ENCODE data around the gene MRPS33. TPM values are rescaled to one million over a fixed set of nuclear protein-coding genes. Genes with fewer than 3 reads are reported as not detected.

The MRPS33 gene
- total RNA-seq, 1 donor from 2014 or later, result 49.6 TPM

DNA sequence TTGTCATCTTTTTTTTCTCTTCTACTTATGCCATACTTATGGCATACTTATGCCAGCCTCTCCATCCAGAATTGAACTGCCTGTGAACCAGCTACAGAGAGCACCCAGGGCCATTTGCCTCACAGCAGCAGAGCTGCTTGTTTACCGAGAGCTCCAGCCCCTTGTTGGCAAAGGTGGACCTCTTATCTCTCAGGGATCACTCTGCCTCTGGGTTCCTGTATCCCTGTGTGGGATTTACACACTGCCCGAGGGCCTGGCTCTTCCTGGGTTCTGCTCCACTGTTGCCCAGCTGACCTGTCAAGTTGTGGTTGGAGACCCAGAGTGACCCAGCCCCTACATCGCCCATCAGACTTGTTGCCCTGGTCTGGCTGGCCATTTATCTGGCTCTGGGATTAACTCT is 22.3 kb downstream of the MRPS33 start:
- Mint-ChIP-seq H3K4me1 (ENCODE audit: low read depth) (peaks cover 25% of the 10 kb centered on the region), H3K4me3 (ENCODE audit: low read depth) (no peak overlapping the region), H3K27ac (no peak overlapping the region), H3K36me3 (ENCODE audit: insufficient read depth) (no peaks in the 10 kb centered on the region), H3K9me3 (ENCODE audit: low read depth) (no peaks in the 10 kb centered on the region), H3K27me3 (no peaks in the 10 kb centered on the region)
- no peak for TF ChIP-seq CTCF (IDR thresholded peaks at IDR 0.05; ENCODE audit: unreplicated experiment)
- DNase-seq (ENCODE audit: low spot score, unreplicated experiment), result no peak

- no peak for DNase-seq (ENCODE audit: low spot score, unreplicated experiment)
- Mint-ChIP-seq H3K9me3 (ENCODE audit: low read depth) (no peaks in the 10 kb centered on the region), H3K27ac (peak overlapping the region; percentile 33), H3K4me3 (ENCODE audit: low read depth) (no peak overlapping the region), H3K4me1 (ENCODE audit: low read depth) (peaks cover 31% of the 10 kb centered on the region), H3K36me3 (ENCODE audit: insufficient read depth) (no peaks in the 10 kb centered on the region), H3K27me3 (no peaks in the 10 kb centered on the region)
- no peak for TF ChIP-seq CTCF (IDR thresholded peaks at IDR 0.05; ENCODE audit: unreplicated experiment)
These were observed 24.4 kb downstream of the MRPS33 start for GRCh38 chr7:140990193-140990962.

GRCh38 chr7:140989068-140989467 is 25.7 kb downstream of the MRPS33 start:
- peaks cover 31% of the 10 kb centered on the region for H3K4me1 Mint-ChIP-seq (ENCODE audit: low read depth)
- TF ChIP-seq CTCF (IDR thresholded peaks at IDR 0.05; ENCODE audit: unreplicated experiment), result no peak
- H3K36me3 Mint-ChIP-seq (ENCODE audit: insufficient read depth), result no peaks in the 10 kb centered on the region
- H3K27ac Mint-ChIP-seq, result peak overlapping the region; percentile 22
- H3K9me3 Mint-ChIP-seq (ENCODE audit: low read depth), result no peaks in the 10 kb centered on the region
- no peaks in the 10 kb centered on the region for H3K27me3 Mint-ChIP-seq
- no peak for DNase-seq (ENCODE audit: low spot score, unreplicated experiment)
- H3K4me3 Mint-ChIP-seq (ENCODE audit: low read depth), result no peak overlapping the region

- H3K9me3 Mint-ChIP-seq (ENCODE audit: low read depth), result no peaks in the 10 kb centered on the region
- H3K27me3 Mint-ChIP-seq, result no peaks in the 10 kb centered on the region
- H3K36me3 Mint-ChIP-seq (ENCODE audit: insufficient read depth), result no peaks in the 10 kb centered on the region
- H3K27ac Mint-ChIP-seq, result no peak overlapping the region
- no peak for DNase-seq (ENCODE audit: low spot score, unreplicated experiment)
- no peak overlapping the region for H3K4me3 Mint-ChIP-seq (ENCODE audit: low read depth)
- peaks cover 16% of the 10 kb centered on the region for H3K4me1 Mint-ChIP-seq (ENCODE audit: low read depth)
- TF ChIP-seq CTCF (IDR thresholded peaks at IDR 0.05; ENCODE audit: unreplicated experiment), result peak; percentile 35
These were observed 30.9 kb downstream of the MRPS33 start for GRCh38 chr7:140983802-140984201.

DNA sequence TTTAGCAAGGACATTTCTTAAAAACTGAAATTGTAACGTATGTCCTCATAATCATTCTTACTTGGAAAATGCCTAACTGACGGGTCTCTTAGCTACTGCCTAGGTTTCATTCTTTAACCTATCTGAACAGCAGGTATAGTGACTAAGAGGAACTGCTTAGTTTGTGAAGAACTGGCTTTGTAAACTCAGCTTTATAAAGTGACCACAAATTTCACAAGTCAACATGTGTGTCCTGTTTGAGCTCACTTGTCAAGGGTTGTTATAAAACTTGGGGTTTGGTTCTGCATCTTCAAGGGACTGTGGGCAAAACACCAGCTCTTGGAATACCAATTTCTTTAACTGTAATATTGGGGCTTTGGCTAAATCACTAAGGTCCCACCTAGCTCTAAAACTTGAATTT is 32.2 kb downstream of the MRPS33 start:
- Mint-ChIP-seq H3K4me3 (ENCODE audit: low read depth) (no peak overlapping the region), H3K27ac (no peak overlapping the region), H3K4me1 (ENCODE audit: low read depth) (peaks cover 15% of the 10 kb centered on the region), H3K9me3 (ENCODE audit: low read depth) (no peaks in the 10 kb centered on the region), H3K27me3 (no peaks in the 10 kb centered on the region), H3K36me3 (ENCODE audit: insufficient read depth) (no peaks in the 10 kb centered on the region)
- DNase-seq (ENCODE audit: low spot score, unreplicated experiment), result no peak
- no peak for TF ChIP-seq CTCF (IDR thresholded peaks at IDR 0.05; ENCODE audit: unreplicated experiment)

All from progenitor cell of endocrine pancreas (in vitro differentiated cells).